Transverse colon (tissue), 4 donors: ENCODE results near the gene GRM7.

Experiments used
- EP300 ChIP-seq: sonication (generic); formaldehyde crosslinking; IDR thresholded peaks from one replicate; pipeline ENCODE4 v1.6.1; 2017; ENCODE audit warnings: antibody characterized with exemption, low read depth
- POLR2A ChIP-seq: fragments of 450-650 bp; IDR thresholded peaks from one replicate; pipeline ENCODE4 v1.6.1; 2016; ENCODE audit warnings: antibody characterized with exemption, mild to moderate bottlenecking, moderate library complexity
- POLR2AphosphoS5 ChIP-seq, 3 donors: sonication (generic); formaldehyde crosslinking; IDR thresholded peaks; one replicate each; pipeline ENCODE4 v1.6.1; 2016; ENCODE audit warnings: antibody characterized with exemption in 3 of 3
- TF ChIP-seq, protein P1 (sequence below), 5 experiments: fragments of 200-600 bp in 3 of 5; fragments of 450-650 bp in 2 of 5; sonication (generic) in 3 of 5; IDR thresholded peaks; 1 replicate in 2 of 5; 2 replicates in 3 of 5; pipeline ENCODE4 v1.5.1; 2016 to 2017; ENCODE audit warnings: antibody characterized with exemption in 5 of 5, inconsistent platforms in 3 of 5, mild to moderate bottlenecking in 2 of 5, moderate library complexity in 1 of 5

DNA sequence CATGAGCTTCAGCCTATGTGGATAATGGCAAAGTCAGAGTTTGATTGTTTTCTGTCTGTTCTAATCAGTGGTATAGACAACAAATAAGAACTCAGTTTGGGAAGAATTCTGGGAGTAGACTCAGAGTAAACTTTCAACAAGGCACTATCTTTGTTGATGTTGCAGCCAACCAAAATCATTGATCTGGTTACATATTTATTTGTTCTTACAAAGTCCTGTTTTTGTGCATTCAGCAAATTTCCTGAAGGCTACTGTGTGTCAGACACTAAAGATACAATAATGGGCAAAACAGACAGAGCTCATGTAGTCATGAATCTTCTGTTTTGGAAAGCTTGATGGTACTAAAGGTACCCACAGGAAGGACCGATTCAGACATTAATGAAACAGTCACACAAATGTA, 55.0 kb downstream of the GRM7 start:
- TF ChIP-seq, protein P1, sequence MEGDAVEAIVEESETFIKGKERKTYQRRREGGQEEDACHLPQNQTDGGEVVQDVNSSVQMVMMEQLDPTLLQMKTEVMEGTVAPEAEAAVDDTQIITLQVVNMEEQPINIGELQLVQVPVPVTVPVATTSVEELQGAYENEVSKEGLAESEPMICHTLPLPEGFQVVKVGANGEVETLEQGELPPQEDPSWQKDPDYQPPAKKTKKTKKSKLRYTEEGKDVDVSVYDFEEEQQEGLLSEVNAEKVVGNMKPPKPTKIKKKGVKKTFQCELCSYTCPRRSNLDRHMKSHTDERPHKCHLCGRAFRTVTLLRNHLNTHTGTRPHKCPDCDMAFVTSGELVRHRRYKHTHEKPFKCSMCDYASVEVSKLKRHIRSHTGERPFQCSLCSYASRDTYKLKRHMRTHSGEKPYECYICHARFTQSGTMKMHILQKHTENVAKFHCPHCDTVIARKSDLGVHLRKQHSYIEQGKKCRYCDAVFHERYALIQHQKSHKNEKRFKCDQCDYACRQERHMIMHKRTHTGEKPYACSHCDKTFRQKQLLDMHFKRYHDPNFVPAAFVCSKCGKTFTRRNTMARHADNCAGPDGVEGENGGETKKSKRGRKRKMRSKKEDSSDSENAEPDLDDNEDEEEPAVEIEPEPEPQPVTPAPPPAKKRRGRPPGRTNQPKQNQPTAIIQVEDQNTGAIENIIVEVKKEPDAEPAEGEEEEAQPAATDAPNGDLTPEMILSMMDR (IDR thresholded peaks at IDR 0.05), result no peak
- no peak for TF ChIP-seq POLR2AphosphoS5 (IDR thresholded peaks at IDR 0.05)
- no peak for TF ChIP-seq POLR2A
- no peak for TF ChIP-seq EP300
